Measurements from ENCODE around the gene DCC.

The DCC gene

GRCh38 chr18:53191634-53192033, 851.6 kb downstream of the DCC start:
- CTCF ChIA-PET = interaction anchor here (0.7 kb wide), 1 partner anchor 316 kb away, joined by 4 read pairs; no protein-coding TSS in a partner anchor
- H3K27ac ChIP-seq = no peak overlapping the region
- TF ChIP-seq CTCF (conservative IDR thresholded peaks at IDR 0.05; ENCODE audit: low read depth) = no peak
- POLR2A ChIA-PET (ENCODE audit: low non-redundant PET) = no interaction called here
- no peak for DNase-seq (ENCODE audit: low spot score)

- DNase-seq (ENCODE audit: low spot score) = no peak
- no peak overlapping the region for H3K27ac ChIP-seq
- POLR2A ChIA-PET (ENCODE audit: low non-redundant PET) = no interaction called here
- no peak for TF ChIP-seq CTCF (conservative IDR thresholded peaks at IDR 0.05; ENCODE audit: low read depth)
- CTCF ChIA-PET = no interaction called here
Measured at GRCh38 chr18:53193870-53194269, 853.9 kb downstream of the DCC start.

GRCh38 chr18:53219853-53220252, 879.9 kb downstream of the DCC start:
- TF ChIP-seq CTCF (conservative IDR thresholded peaks at IDR 0.05; ENCODE audit: low read depth) = no peak
- no peak for DNase-seq (ENCODE audit: low spot score)
- H3K27ac ChIP-seq = no peak overlapping the region
- POLR2A ChIA-PET (ENCODE audit: low non-redundant PET) = no interaction called here
- CTCF ChIA-PET = no interaction called here

GRCh38 chr18:53224128-53224778, 884.3 kb downstream of the DCC start:
- ChIA-PET CTCF (no interaction called here), POLR2A (ENCODE audit: low non-redundant PET) (no interaction called here)
- TF ChIP-seq CTCF (conservative IDR thresholded peaks at IDR 0.05; ENCODE audit: low read depth) = no peak
- no peak overlapping the region for H3K27ac ChIP-seq
- DNase-seq (ENCODE audit: low spot score) = no peak

- POLR2A ChIA-PET (ENCODE audit: low non-redundant PET) = no interaction called here
- CTCF ChIA-PET = no interaction called here
- DNase-seq (ENCODE audit: low spot score) = no peak
- H3K27ac ChIP-seq = no peak overlapping the region
- no peak for TF ChIP-seq CTCF (conservative IDR thresholded peaks at IDR 0.05; ENCODE audit: low read depth)
Measured at GRCh38 chr18:53225567-53226325, 885.7 kb downstream of the DCC start.

- POLR2A ChIA-PET (ENCODE audit: low non-redundant PET) = no interaction called here
- H3K27ac ChIP-seq = no peak overlapping the region
- CTCF ChIA-PET = no interaction called here
- no peak for DNase-seq (ENCODE audit: low spot score)
- TF ChIP-seq CTCF (conservative IDR thresholded peaks at IDR 0.05; ENCODE audit: low read depth) = no peak
Measured at GRCh38 chr18:53234610-53235009, 894.6 kb downstream of the DCC start.

Measured in RWPE1 (cell line).